ENCODE data around the gene DTHD1. TPM values are rescaled to one million over a fixed set of nuclear protein-coding genes. Genes with fewer than 3 reads are reported as not detected.

The DTHD1 gene
- total and polyA plus RNA-seq, 4 donors, result 1.5 to 33.4 (median 9.1) TPM

DNA sequence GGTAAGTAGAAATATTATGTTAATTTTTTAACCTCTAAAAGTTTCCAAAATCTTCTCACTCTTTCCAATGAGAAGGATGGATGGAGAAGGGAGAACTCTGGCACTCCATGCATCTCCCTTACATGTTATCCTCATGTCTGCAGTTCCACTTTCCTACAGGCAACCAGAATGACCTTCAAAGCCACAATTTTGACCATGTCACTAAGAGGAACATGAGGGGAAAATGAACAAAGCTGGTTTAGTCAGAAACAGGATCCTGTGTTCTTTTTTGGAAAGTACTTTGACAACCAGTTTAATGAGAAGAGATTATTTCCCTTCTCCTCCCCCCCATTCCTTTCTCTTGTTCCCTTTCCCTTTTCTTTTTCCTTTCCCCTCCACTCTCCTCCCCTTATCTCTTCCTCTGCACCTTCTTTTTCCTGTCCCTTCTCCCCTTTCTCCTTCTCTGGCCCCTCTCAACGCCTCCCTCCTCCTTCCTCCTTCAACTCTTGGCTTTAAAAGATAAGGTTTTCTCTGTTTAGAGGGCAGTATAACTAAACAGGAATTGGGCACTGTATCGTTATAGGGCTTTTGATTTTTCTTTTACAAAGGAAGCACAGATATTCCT is 42.5 kb downstream of the DTHD1 start:
- DNase-seq, result no peak
- TF ChIP-seq, protein P1, sequence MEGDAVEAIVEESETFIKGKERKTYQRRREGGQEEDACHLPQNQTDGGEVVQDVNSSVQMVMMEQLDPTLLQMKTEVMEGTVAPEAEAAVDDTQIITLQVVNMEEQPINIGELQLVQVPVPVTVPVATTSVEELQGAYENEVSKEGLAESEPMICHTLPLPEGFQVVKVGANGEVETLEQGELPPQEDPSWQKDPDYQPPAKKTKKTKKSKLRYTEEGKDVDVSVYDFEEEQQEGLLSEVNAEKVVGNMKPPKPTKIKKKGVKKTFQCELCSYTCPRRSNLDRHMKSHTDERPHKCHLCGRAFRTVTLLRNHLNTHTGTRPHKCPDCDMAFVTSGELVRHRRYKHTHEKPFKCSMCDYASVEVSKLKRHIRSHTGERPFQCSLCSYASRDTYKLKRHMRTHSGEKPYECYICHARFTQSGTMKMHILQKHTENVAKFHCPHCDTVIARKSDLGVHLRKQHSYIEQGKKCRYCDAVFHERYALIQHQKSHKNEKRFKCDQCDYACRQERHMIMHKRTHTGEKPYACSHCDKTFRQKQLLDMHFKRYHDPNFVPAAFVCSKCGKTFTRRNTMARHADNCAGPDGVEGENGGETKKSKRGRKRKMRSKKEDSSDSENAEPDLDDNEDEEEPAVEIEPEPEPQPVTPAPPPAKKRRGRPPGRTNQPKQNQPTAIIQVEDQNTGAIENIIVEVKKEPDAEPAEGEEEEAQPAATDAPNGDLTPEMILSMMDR (IDR thresholded peaks at IDR 0.05; ENCODE audit: control extremely low read depth, extremely low read depth), result no peak
- no peaks in the 10 kb centered on the region for H3K36me3 ChIP-seq (ENCODE audit: control insufficient read depth in 4 of 4, insufficient read depth in 4 of 4, low read length in 4 of 4)
- no peaks in the 10 kb centered on the region for H3K4me1 ChIP-seq (ENCODE audit: control insufficient read depth in 5 of 5, insufficient read depth in 5 of 5, low read length in 5 of 5)
- WGBS, 2 donors, result 9 to 31% methylated on average over 2 of the region's 2 CpGs
- H3K27me3 ChIP-seq (ENCODE audit: control insufficient read depth in 3 of 3, insufficient read depth in 3 of 3, low read length in 2 of 3), result no peaks in the 10 kb centered on the region
- H3K4me3 ChIP-seq, result no peak overlapping the region
- no peak for ATAC-seq (ENCODE audit: insufficient read depth, low FRiP score)
- H3K27ac ChIP-seq (ENCODE audit: low read depth in 1 of 2, low read length in 1 of 2), result no peak overlapping the region
- no peaks in the 10 kb centered on the region for H3K9me3 ChIP-seq (ENCODE audit: control insufficient read depth in 4 of 4, insufficient read depth in 3 of 4, low read length in 3 of 4)
- H3K9ac ChIP-seq (ENCODE audit: insufficient read depth in 1 of 2, low read length in 2 of 2), result no peak overlapping the region

DNA sequence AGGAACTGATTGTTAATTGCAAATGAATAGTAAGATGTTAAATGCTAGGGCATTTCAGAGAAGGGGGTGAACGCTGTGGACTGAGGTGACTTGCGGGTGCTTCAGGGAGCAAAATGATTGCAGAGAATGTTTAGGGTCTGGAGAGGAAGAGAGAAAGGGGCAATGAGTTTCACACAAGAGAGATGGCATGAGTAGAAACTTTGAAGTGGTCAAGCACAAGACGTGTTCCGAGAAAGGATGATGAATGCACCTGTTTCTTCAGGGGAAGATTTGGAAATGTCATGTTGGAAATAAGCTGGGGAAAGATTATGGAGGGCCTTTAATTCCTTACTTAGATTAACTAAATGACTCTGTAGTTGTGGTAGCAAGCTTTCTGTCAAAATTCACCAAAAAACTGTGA is 43.4 kb downstream of the DTHD1 start:
- Histone ChIP-seq H3K4me3 (no peak overlapping the region), H3K27me3 (ENCODE audit: control insufficient read depth in 3 of 3, insufficient read depth in 3 of 3, low read length in 2 of 3) (no peaks in the 10 kb centered on the region), H3K36me3 (ENCODE audit: control insufficient read depth in 4 of 4, insufficient read depth in 4 of 4, low read length in 4 of 4) (no peaks in the 10 kb centered on the region), H3K9me3 (ENCODE audit: control insufficient read depth in 4 of 4, insufficient read depth in 3 of 4, low read length in 3 of 4) (no peaks in the 10 kb centered on the region), H3K27ac (ENCODE audit: low read depth in 1 of 2, low read length in 1 of 2) (no peak overlapping the region), H3K9ac (ENCODE audit: insufficient read depth in 1 of 2, low read length in 2 of 2) (no peak overlapping the region), H3K4me1 (ENCODE audit: control insufficient read depth in 5 of 5, insufficient read depth in 5 of 5, low read length in 5 of 5) (no peaks in the 10 kb centered on the region)
- TF ChIP-seq, protein P1 (IDR thresholded peaks at IDR 0.05; ENCODE audit: control extremely low read depth, extremely low read depth), result no peak
- DNase-seq (no peak), ATAC-seq (ENCODE audit: insufficient read depth, low FRiP score) (no peak)
- WGBS, 2 donors, result 94 to 96% methylated on average over 4 of the region's 4 CpGs

DNA sequence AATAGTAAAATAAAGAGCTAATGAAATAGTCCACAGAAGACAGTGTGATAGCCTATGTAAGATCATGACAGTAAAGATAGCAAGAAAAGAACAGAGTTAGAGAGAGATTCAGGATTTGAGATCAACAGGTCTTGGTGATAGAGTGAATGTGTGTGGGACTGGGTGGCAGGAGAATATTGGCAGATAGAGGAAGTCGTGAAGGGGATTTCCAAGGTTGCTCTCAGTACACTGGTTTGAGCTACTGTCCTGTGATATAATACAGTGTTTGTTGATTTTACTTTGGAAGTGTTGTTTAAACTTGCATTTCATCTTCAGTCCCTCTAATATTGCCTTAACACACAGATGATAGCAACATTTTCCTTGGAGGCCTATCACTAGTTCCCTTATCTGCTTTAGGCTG is 44.1 kb downstream of the DTHD1 start:
- Histone ChIP-seq H3K27ac (ENCODE audit: low read depth in 1 of 2, low read length in 1 of 2) (no peak overlapping the region), H3K4me3 (no peak overlapping the region), H3K27me3 (ENCODE audit: control insufficient read depth in 3 of 3, insufficient read depth in 3 of 3, low read length in 2 of 3) (no peaks in the 10 kb centered on the region), H3K4me1 (ENCODE audit: control insufficient read depth in 5 of 5, insufficient read depth in 5 of 5, low read length in 5 of 5) (no peaks in the 10 kb centered on the region), H3K36me3 (ENCODE audit: control insufficient read depth in 4 of 4, insufficient read depth in 4 of 4, low read length in 4 of 4) (no peaks in the 10 kb centered on the region), H3K9ac (ENCODE audit: insufficient read depth in 1 of 2, low read length in 2 of 2) (no peak overlapping the region), H3K9me3 (ENCODE audit: control insufficient read depth in 4 of 4, insufficient read depth in 3 of 4, low read length in 3 of 4) (no peaks in the 10 kb centered on the region)
- ATAC-seq (ENCODE audit: insufficient read depth, low FRiP score), result no peak
- 22 to 44% methylated on average over 1 of the region's 1 CpG for WGBS, 2 donors
- no peak for DNase-seq
- TF ChIP-seq, protein P1 (IDR thresholded peaks at IDR 0.05; ENCODE audit: control extremely low read depth, extremely low read depth), result no peak

DNA sequence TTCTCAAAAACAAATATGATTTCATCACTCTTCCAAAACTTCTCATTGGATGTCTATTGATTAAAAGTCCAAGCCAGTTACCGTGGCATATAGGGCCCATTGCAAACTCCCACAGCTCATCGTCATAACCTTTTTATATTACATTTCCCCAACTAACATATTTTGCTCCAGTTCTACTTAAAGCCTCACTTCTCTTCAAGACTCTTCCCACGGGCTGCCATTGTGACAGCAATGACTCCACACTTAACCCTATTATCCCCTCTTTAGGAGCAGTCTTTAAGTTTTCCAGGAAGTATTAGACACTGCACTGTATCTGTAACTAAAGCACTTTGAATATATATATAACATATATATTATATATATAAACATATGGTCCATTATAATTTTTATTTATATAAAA is 44.5 kb downstream of the DTHD1 start:
- Histone ChIP-seq H3K27me3 (ENCODE audit: control insufficient read depth in 3 of 3, insufficient read depth in 3 of 3, low read length in 2 of 3) (no peaks in the 10 kb centered on the region), H3K27ac (ENCODE audit: low read depth in 1 of 2, low read length in 1 of 2) (no peak overlapping the region), H3K9me3 (ENCODE audit: control insufficient read depth in 4 of 4, insufficient read depth in 3 of 4, low read length in 3 of 4) (no peaks in the 10 kb centered on the region), H3K4me3 (no peak overlapping the region), H3K9ac (ENCODE audit: insufficient read depth in 1 of 2, low read length in 2 of 2) (no peak overlapping the region), H3K4me1 (ENCODE audit: control insufficient read depth in 5 of 5, insufficient read depth in 5 of 5, low read length in 5 of 5) (no peaks in the 10 kb centered on the region), H3K36me3 (ENCODE audit: control insufficient read depth in 4 of 4, insufficient read depth in 4 of 4, low read length in 4 of 4) (no peaks in the 10 kb centered on the region)
- ATAC-seq (ENCODE audit: insufficient read depth, low FRiP score), result no peak
- DNase-seq, result no peak
- WGBS, 2 donors, result 68 to 72% methylated on average over 3 of the region's 3 CpGs
- TF ChIP-seq, protein P1 (IDR thresholded peaks at IDR 0.05; ENCODE audit: control extremely low read depth, extremely low read depth), result no peak
